Activated naive CD4-positive, alpha-beta T cell treated with Interleukin-2 at 50 U/mL for 16 hours (primary cell): ENCODE measurements around the gene LIN28A.

ENCODE experiments used
- DNase-seq: peaks from one replicate; pipeline ENCODE4 v3.0.0-alpha.2; 2020

The LIN28A gene

GRCh38 chr1:26440259-26440658, 29.6 kb downstream of the LIN28A start:
- no peak for DNase-seq

GRCh38 chr1:26449868-26450267, 39.3 kb downstream of the LIN28A start:
- no peak for DNase-seq

GRCh38 chr1:26450908-26451307, 40.3 kb downstream of the LIN28A start:
- no peak for DNase-seq

GRCh38 chr1:26452459-26453183, 42.0 kb downstream of the LIN28A start:
- no peak for DNase-seq

- DNase-seq, result no peak
Observed at GRCh38 chr1:26459148-26459547, 48.5 kb downstream of the LIN28A start.

- no peak for DNase-seq
Observed at GRCh38 chr1:26459573-26460031, 49.0 kb downstream of the LIN28A start.

- no peak for DNase-seq
Observed at GRCh38 chr1:26468911-26469310, 58.3 kb downstream of the LIN28A start.

GRCh38 chr1:26469558-26469957, 58.9 kb downstream of the LIN28A start:
- DNase-seq, result no peak

- DNase-seq, result no peak
Observed at GRCh38 chr1:26470878-26471497, 60.4 kb downstream of the LIN28A start.

- DNase-seq, result peak; percentile 47
Observed at GRCh38 chr1:26471498-26472319, 61.1 kb downstream of the LIN28A start.

- peak; percentile 90 for DNase-seq
Observed at GRCh38 chr1:26472320-26472900, 61.8 kb downstream of the LIN28A start, which contains the start of gene HMGN2. HMGN2 (plus strand) TSS chr1:26472440; CDS start chr1:26472613, 173 bp downstream.

- peak; percentile 96 for DNase-seq
Observed at GRCh38 chr1:26472901-26473845, 62.6 kb downstream of the LIN28A start.

- no peak for DNase-seq
Observed at GRCh38 chr1:26474818-26475217, 64.2 kb downstream of the LIN28A start.

GRCh38 chr1:26475989-26476388, 65.4 kb downstream of the LIN28A start:
- DNase-seq, result no peak

- no peak for DNase-seq
Observed at GRCh38 chr1:26476958-26477357, 66.3 kb downstream of the LIN28A start.

GRCh38 chr1:26477446-26478152, 67.0 kb downstream of the LIN28A start:
- no peak for DNase-seq

- DNase-seq, result no peak
Observed at GRCh38 chr1:26478159-26478558, 67.5 kb downstream of the LIN28A start.

GRCh38 chr1:26478988-26479387, 68.4 kb downstream of the LIN28A start:
- no peak for DNase-seq
